ENCODE results near the gene NIPBL.

NIPBL gene

DNA sequence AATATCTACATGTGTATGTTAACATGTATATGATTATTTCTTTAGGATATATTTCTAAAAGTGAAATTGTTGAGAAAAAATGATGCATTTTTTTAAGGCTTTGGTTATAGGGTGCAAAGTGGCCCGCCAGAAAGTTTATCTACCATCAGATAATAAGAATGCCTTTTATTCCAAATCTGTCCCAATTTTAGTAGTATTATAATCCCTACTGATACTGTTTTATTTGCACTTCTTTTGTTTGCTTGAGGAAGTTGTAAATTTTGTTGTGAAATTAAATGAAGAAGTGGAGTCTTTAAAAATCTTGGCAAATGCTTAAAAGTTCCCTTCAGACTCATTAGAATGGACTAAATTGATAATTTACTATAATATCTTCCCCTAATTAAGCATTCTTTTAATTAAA is 73.0 kb downstream of the NIPBL start:
- Histone ChIP-seq H3K4me2 (ENCODE audit: low read length) (no peak overlapping the region), H2AFZ (ENCODE audit: low read length) (no peak overlapping the region), H3K27ac (ENCODE audit: low read depth, low read length, poor library complexity, severe bottlenecking) (no peak overlapping the region), H3K9me3 (ENCODE audit: low read length) (no peaks in the 10 kb centered on the region), H3K9ac (ENCODE audit: low read length) (no peak overlapping the region), H3K9me2 (ENCODE audit: low read depth, low read length) (no peaks in the 10 kb centered on the region), H3K36me3 (ENCODE audit: insufficient read depth, low read length) (peaks cover 2% of the 10 kb centered on the region; the same call in 1 of the 2 replicates), H3K79me2 (ENCODE audit: insufficient read depth, low read length) (peaks cover 90% of the 10 kb centered on the region), H3K4me3 (ENCODE audit: low read depth, low read length, poor library complexity, severe bottlenecking) (no peak overlapping the region), H4K20me1 (ENCODE audit: insufficient read depth, low read length) (no peaks in the 10 kb centered on the region), H3K4me1 (ENCODE audit: insufficient read depth, low read length, severe bottlenecking) (peaks cover 23% of the 10 kb centered on the region), H3F3A (ENCODE audit: insufficient read depth, low read length) (no peaks in the 10 kb centered on the region), H3K27me3 (ENCODE audit: insufficient read depth, low read length) (no peaks in the 10 kb centered on the region)
- TF ChIP-seq, protein P1, sequence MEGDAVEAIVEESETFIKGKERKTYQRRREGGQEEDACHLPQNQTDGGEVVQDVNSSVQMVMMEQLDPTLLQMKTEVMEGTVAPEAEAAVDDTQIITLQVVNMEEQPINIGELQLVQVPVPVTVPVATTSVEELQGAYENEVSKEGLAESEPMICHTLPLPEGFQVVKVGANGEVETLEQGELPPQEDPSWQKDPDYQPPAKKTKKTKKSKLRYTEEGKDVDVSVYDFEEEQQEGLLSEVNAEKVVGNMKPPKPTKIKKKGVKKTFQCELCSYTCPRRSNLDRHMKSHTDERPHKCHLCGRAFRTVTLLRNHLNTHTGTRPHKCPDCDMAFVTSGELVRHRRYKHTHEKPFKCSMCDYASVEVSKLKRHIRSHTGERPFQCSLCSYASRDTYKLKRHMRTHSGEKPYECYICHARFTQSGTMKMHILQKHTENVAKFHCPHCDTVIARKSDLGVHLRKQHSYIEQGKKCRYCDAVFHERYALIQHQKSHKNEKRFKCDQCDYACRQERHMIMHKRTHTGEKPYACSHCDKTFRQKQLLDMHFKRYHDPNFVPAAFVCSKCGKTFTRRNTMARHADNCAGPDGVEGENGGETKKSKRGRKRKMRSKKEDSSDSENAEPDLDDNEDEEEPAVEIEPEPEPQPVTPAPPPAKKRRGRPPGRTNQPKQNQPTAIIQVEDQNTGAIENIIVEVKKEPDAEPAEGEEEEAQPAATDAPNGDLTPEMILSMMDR (IDR thresholded peaks at IDR 0.05; ENCODE audit: low read length), result no peak
- no peak for TF ChIP-seq EZH2 (IDR thresholded peaks at IDR 0.05; ENCODE audit: borderline replicate concordance, low read length)

DNA sequence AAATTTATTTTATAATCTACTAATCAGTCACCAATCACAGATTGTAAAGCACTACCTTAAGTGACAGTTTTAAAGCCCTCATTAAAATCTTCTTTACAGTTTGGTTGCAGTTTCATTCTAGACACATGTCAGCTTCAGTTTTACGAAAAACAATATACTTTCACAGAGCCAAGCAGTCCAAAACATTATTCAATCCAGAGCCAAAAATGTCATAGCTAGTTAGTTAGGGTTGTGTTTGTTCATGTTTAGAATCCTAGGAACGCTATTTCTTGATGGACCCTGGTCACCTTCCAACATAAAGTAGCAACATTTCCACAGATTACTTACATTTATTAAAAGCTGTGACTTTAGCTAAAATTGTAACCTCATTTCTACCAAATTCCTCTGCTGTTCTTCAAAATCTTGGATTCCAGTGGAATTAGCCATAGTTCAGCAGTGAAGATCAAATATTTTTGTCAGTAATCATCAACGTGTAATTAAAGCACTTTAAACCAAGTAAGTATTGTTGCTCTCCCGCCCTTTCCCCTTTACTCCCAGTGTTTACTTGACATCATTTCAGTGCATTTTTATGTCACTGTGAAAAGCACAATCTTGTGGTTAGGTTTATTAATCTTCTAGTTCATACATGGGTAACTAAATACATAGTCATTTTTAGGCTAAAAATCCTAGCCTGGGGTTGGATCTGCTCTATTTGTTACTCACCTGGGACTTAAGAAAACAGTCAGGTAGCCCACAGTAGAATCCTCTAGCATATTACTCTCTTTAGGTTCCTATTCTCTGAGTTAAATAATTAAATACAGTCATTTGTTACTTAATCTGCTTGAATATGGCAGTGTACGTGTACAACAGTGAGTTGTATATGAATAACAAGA is 74.3 kb downstream of the NIPBL start:
- no peak for TF ChIP-seq EZH2 (IDR thresholded peaks at IDR 0.05; ENCODE audit: borderline replicate concordance, low read length)
- TF ChIP-seq, protein P1 (IDR thresholded peaks at IDR 0.05; ENCODE audit: low read length), result no peak
- H3K27me3 ChIP-seq (ENCODE audit: insufficient read depth, low read length), result no peaks in the 10 kb centered on the region
- no peak overlapping the region for H2AFZ ChIP-seq (ENCODE audit: low read length)
- no peaks in the 10 kb centered on the region for H3K9me2 ChIP-seq (ENCODE audit: low read depth, low read length)
- H3K9me3 ChIP-seq (ENCODE audit: low read length), result no peaks in the 10 kb centered on the region
- H3K4me2 ChIP-seq (ENCODE audit: low read length), result no peak overlapping the region
- H3K27ac ChIP-seq (ENCODE audit: low read depth, low read length, poor library complexity, severe bottlenecking), result no peak overlapping the region
- H3K79me2 ChIP-seq (ENCODE audit: insufficient read depth, low read length), result peaks cover 81% of the 10 kb centered on the region
- H3K4me3 ChIP-seq (ENCODE audit: low read depth, low read length, poor library complexity, severe bottlenecking), result no peak overlapping the region
- no peak overlapping the region for H3K9ac ChIP-seq (ENCODE audit: low read length)
- H3K4me1 ChIP-seq (ENCODE audit: insufficient read depth, low read length, severe bottlenecking), result peaks cover 23% of the 10 kb centered on the region
- H3K36me3 ChIP-seq (ENCODE audit: insufficient read depth, low read length), result peaks cover 14% of the 10 kb centered on the region
- H3F3A ChIP-seq (ENCODE audit: insufficient read depth, low read length), result no peaks in the 10 kb centered on the region
- no peaks in the 10 kb centered on the region for H4K20me1 ChIP-seq (ENCODE audit: insufficient read depth, low read length)

DNA sequence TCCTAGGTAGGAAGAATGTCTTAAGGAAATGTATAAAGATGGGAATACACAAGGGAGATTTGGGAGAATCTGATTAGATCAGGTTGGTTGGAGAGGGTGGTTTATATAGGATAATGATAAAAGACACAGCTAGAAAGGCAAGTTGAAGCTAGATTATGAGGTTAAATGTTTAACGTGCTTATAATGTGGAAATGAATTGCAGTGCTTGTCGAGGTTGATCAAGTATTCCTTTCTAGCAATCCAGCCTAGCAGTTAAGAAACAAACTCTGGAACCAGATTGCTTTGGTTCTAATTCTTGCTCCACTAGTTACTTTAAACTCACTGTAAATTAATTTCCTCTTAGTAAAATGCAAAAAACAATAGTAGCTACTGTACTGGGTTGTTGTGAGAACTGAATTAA is 76.5 kb downstream of the NIPBL start:
- Histone ChIP-seq H3K27me3 (ENCODE audit: insufficient read depth, low read length) (no peaks in the 10 kb centered on the region), H3K9ac (ENCODE audit: low read length) (no peak overlapping the region), H3K27ac (ENCODE audit: low read depth, low read length, poor library complexity, severe bottlenecking) (no peak overlapping the region), H3K9me2 (ENCODE audit: low read depth, low read length) (no peaks in the 10 kb centered on the region), H2AFZ (ENCODE audit: low read length) (no peak overlapping the region), H4K20me1 (ENCODE audit: insufficient read depth, low read length) (no peaks in the 10 kb centered on the region), H3K4me1 (ENCODE audit: insufficient read depth, low read length, severe bottlenecking) (peaks cover 23% of the 10 kb centered on the region), H3F3A (ENCODE audit: insufficient read depth, low read length) (no peaks in the 10 kb centered on the region), H3K79me2 (ENCODE audit: insufficient read depth, low read length) (peaks cover 59% of the 10 kb centered on the region), H3K36me3 (ENCODE audit: insufficient read depth, low read length) (peaks cover 25% of the 10 kb centered on the region), H3K4me2 (ENCODE audit: low read length) (no peak overlapping the region), H3K9me3 (ENCODE audit: low read length) (no peaks in the 10 kb centered on the region), H3K4me3 (ENCODE audit: low read depth, low read length, poor library complexity, severe bottlenecking) (no peak overlapping the region)
- TF ChIP-seq, protein P1 (IDR thresholded peaks at IDR 0.05; ENCODE audit: low read length), result no peak
- TF ChIP-seq EZH2 (IDR thresholded peaks at IDR 0.05; ENCODE audit: borderline replicate concordance, low read length), result no peak
